GM12891 (cell line): ENCODE results near the gene HLA-DQB1.

Experiments
- POLR2A ChIP-seq: IDR thresholded peaks from 2 replicates; pipeline ENCODE4 v1.6.1; 2011; ENCODE audit warnings: low read depth, low read length, control low read depth
- POLR2AphosphoS5 ChIP-seq: IDR thresholded peaks from 2 replicates; pipeline ENCODE4 v1.6.1; 2011; ENCODE audit warnings: low read depth, low read length, control low read depth

DNA sequence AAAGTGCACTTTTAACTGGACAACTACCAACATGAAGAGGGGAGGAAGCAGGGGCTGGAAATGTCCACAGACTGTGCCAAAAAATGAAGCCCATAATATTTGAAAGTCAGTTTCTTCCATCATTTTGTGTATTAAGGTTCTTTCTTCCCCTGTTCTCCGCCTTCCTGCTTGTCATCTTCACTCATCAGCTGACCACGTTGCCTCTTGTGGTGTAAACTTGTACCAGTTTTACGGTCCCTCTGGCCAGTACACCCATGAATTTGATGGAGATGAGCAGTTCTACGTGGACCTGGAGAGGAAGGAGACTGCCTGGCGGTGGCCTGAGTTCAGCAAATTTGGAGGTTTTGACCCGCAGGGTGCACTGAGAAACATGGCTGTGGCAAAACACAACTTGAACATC lies 25.3 kb downstream of the HLA-DQB1 start:
- no peak; the same call in 1 of the 2 replicates for TF ChIP-seq POLR2A
- peak; percentile 89 for TF ChIP-seq POLR2AphosphoS5
